H9 (cell line): ENCODE measurements around the gene SCN11A. TPM values are rescaled to one million over a fixed set of nuclear protein-coding genes. Genes with fewer than 3 reads are reported as not detected.

Source experiments
- DNase-seq: peaks from one replicate; pipeline ENCODE4 v3.0.0-alpha.2; 2017
- H2AFZ ChIP-seq: one replicate; pipeline ENCODE4 v1.6.1; 2013; ENCODE audit warnings: mild to moderate bottlenecking, low read length, control low read depth, moderate library complexity
- H2AK5ac ChIP-seq: 2 replicates; pipeline ENCODE4 v1.6.1; 2013; ENCODE audit warnings: low read length, control low read depth, mixed read lengths; ENCODE audit not compliant: insufficient read length
- H2BK120ac ChIP-seq: one replicate; pipeline ENCODE4 v1.6.1; 2013; ENCODE audit warnings: low read depth, mild to moderate bottlenecking, low read length, control low read depth, inconsistent platforms; ENCODE audit not compliant: poor library complexity, severe bottlenecking
- H2BK12ac ChIP-seq: 2 replicates; pipeline ENCODE4 v1.6.1; 2013; ENCODE audit warnings: low read length, control low read depth, mixed read lengths, low read depth; ENCODE audit not compliant: insufficient read length
- H2BK15ac ChIP-seq: 2 replicates; pipeline ENCODE4 v1.6.1; 2013; ENCODE audit warnings: low read depth, low read length, control low read depth
- H2BK20ac ChIP-seq: one replicate; pipeline ENCODE4 v1.6.1; 2013; ENCODE audit warnings: low read depth, mild to moderate bottlenecking, low read length, control low read depth, inconsistent platforms; ENCODE audit not compliant: poor library complexity, severe bottlenecking
- H2BK5ac ChIP-seq: 2 replicates; pipeline ENCODE4 v1.6.1; 2013; ENCODE audit warnings: low read length, control low read depth, mixed read lengths; ENCODE audit not compliant: insufficient read length
- H3K14ac ChIP-seq: 2 replicates; pipeline ENCODE4 v1.6.1; 2013; ENCODE audit warnings: low read length, control low read depth; ENCODE audit not compliant: insufficient read depth
- H3K18ac ChIP-seq: 2 replicates; pipeline ENCODE4 v1.6.1; 2013; ENCODE audit warnings: low read depth, mild to moderate bottlenecking, mixed read lengths, low read length, control low read depth; ENCODE audit not compliant: insufficient read length
- H3K23ac ChIP-seq: 2 replicates; pipeline ENCODE4 v1.6.1; 2013; ENCODE audit warnings: low read length, control low read depth, mixed read lengths, low read depth; ENCODE audit not compliant: insufficient read length
- H3K23me2 ChIP-seq: 2 replicates; pipeline ENCODE4 v1.6.1; 2013; ENCODE audit warnings: low read depth, mild to moderate bottlenecking, mixed read lengths, low read length, control low read depth; ENCODE audit not compliant: insufficient read length, poor library complexity, severe bottlenecking
- H3K27ac ChIP-seq: 2 replicates; pipeline ENCODE4 v1.5.1; 2013; ENCODE audit warnings: low read length, control low read depth, mixed read lengths, low read depth; ENCODE audit not compliant: insufficient read length
- H3K27me3 ChIP-seq: 2 replicates; pipeline ENCODE4 v1.6.1; 2013; ENCODE audit warnings: low read length, control low read depth, inconsistent platforms; ENCODE audit not compliant: insufficient read depth
- H3K4ac ChIP-seq: 2 replicates; pipeline ENCODE4 v1.6.1; 2013; ENCODE audit warnings: low read depth, mild to moderate bottlenecking, control low read depth, inconsistent platforms, low read length, moderate library complexity
- H3K4me1 ChIP-seq: 2 replicates; pipeline ENCODE4 v1.6.1; 2013; ENCODE audit warnings: low read length, control low read depth, inconsistent platforms; ENCODE audit not compliant: insufficient read depth
- H3K4me2 ChIP-seq: 2 replicates; pipeline ENCODE4 v1.6.1; 2013; ENCODE audit warnings: low read length, control low read depth, mixed read lengths; ENCODE audit not compliant: insufficient read length, insufficient read depth
- H3K56ac ChIP-seq: 2 replicates; pipeline ENCODE4 v1.6.1; 2013; ENCODE audit warnings: low read depth, mild to moderate bottlenecking, mixed read lengths, low read length, control low read depth; ENCODE audit not compliant: insufficient read length
- H3K79me1 ChIP-seq: 2 replicates; pipeline ENCODE4 v1.6.1; 2013; ENCODE audit warnings: low read depth, mild to moderate bottlenecking, moderate library complexity, low read length, control low read depth, inconsistent platforms; ENCODE audit not compliant: insufficient read depth, poor library complexity, severe bottlenecking
- H3K79me2 ChIP-seq: 2 replicates; pipeline ENCODE4 v1.6.1; 2013; ENCODE audit warnings: low read length, control low read depth, inconsistent platforms; ENCODE audit not compliant: insufficient read depth
- H3K9ac ChIP-seq: 2 replicates; pipeline ENCODE4 v1.6.1; 2013; ENCODE audit warnings: low read length, control low read depth, mixed read lengths; ENCODE audit not compliant: insufficient read length; ENCODE audit errors: extremely low read depth
- H3K9me3 ChIP-seq: one replicate; pipeline ENCODE4 v1.6.1; 2013; ENCODE audit warnings: low read depth, low read length, inconsistent platforms; ENCODE audit not compliant: control insufficient read depth
- H3T11ph ChIP-seq: one replicate; pipeline ENCODE4 v1.6.1; 2013; ENCODE audit warnings: mild to moderate bottlenecking, low read length, control low read depth, inconsistent platforms
- H4K20me1 ChIP-seq: one replicate; pipeline ENCODE4 v1.6.1; 2013; ENCODE audit not compliant: control insufficient read depth, insufficient read length, insufficient read depth
- H4K5ac ChIP-seq: 2 replicates; pipeline ENCODE4 v1.6.1; 2013; ENCODE audit warnings: low read depth, mild to moderate bottlenecking, mixed read lengths, low read length, control low read depth; ENCODE audit not compliant: insufficient read length
- H4K8ac ChIP-seq: replicated peaks from 2 replicates; pipeline ENCODE4 v1.6.1; 2013; ENCODE audit warnings: low read length, control low read depth, mixed read lengths, low read depth; ENCODE audit not compliant: insufficient read length
- H4K91ac ChIP-seq: 2 replicates; pipeline ENCODE4 v1.6.1; 2013; ENCODE audit warnings: low read depth, mild to moderate bottlenecking, moderate library complexity, mixed read lengths, low read length, control low read depth; ENCODE audit not compliant: insufficient read length
- H3K27ac Mint-ChIP-seq, 3 experiments: 2 replicates in 2 of 3; 3 replicates in 1 of 3; pipeline ENCODE4 v1.8.0; 2020 to 2021; ENCODE audit warnings: mixed read lengths in 3 of 3, mild to moderate bottlenecking in 1 of 3, moderate library complexity in 1 of 3
- H3K27me3 Mint-ChIP-seq: 2 replicates; pipeline ENCODE4 v1.8.0; 2021; ENCODE audit warnings: low read depth, mild to moderate bottlenecking, moderate library complexity, mixed read lengths
- H3K36me3 Mint-ChIP-seq, 3 experiments: 2 replicates in 2 of 3; 3 replicates in 1 of 3; pipeline ENCODE4 v1.8.0; 2020 to 2021; ENCODE audit warnings: low read depth in 3 of 3, mixed read lengths in 3 of 3; ENCODE audit not compliant: insufficient read depth in 1 of 3
- H3K4me1 Mint-ChIP-seq, 2 experiments: 2 replicates each; pipeline ENCODE4 v1.8.0; 2020; ENCODE audit warnings: mixed read lengths in 2 of 2
- H3K4me3 Mint-ChIP-seq, 2 experiments: 2 replicates in 1 of 2; 3 replicates in 1 of 2; pipeline ENCODE4 v1.8.0; 2020 to 2021; ENCODE audit warnings: mild to moderate bottlenecking in 2 of 2, mixed read lengths in 2 of 2, moderate library complexity in 1 of 2
- H3K9me3 Mint-ChIP-seq, 2 experiments: 2 replicates in 1 of 2; 3 replicates in 1 of 2; pipeline ENCODE4 v1.8.0; 2020; ENCODE audit warnings: mild to moderate bottlenecking in 2 of 2, mixed read lengths in 2 of 2, moderate library complexity in 1 of 2
- WGBS: extraction: QIAGEN DNeasy Blood & Tissue Kit; methylation state at CpG from one replicate; pipeline ENCODE4 v1.1.7; 2013; ENCODE audit warnings: missing lambda C conversion rate, low lambda C conversion rate, mixed read lengths; ENCODE audit not compliant: insufficient read length; ENCODE audit errors: extremely low coverage; 5-methylcytosine and 5-hydroxymethylcytosine counted together
- total RNA-seq: library from RNA; stranded (reverse); gene quantifications from 2 replicates; pipeline ENCODE4 v1.2.1, GENCODE V29; 2021
- TF ChIP-seq, protein P1 (sequence below): fragments of 200-600 bp; sonication (generic); conservative IDR thresholded peaks from 3 replicates; pipeline ENCODE4 v1.8.0; 2021; ENCODE audit warnings: antibody characterized with exemption, mild to moderate bottlenecking

SCN11A gene
- total RNA-seq, 1 experiment from 2014 or later = 0.17 TPM

DNA sequence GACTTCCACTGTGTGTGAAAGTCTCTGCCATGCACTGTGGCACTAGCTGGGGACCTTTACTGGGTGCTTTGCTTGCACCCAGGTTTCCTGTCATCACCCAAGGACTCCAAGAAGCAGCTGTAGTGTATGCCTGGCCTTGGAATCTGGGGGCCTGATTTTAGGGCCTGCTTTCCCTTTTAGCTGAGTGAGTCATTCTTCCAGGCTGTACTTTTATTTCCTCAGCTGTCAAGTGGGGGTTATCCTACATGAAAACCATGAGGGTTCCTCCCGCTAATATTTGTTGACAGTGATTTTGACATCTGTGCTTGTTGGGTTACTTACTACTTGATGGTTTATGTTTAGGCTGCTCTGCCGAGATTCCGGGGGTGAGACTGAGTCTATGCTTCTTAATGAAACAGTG is 37.1 kb upstream of the SCN11A start:
- H3K27ac Mint-ChIP-seq = no peak overlapping the region
- no peak overlapping the region for H2BK15ac ChIP-seq
- H3K79me2 ChIP-seq = no peaks in the 10 kb centered on the region
- no peak overlapping the region for H2BK20ac ChIP-seq
- H3K79me1 ChIP-seq = no peaks in the 10 kb centered on the region
- no CpG with 5 or more reads among the region's 3 CpGs for WGBS
- H4K5ac ChIP-seq = no peak overlapping the region
- TF ChIP-seq, protein P1, sequence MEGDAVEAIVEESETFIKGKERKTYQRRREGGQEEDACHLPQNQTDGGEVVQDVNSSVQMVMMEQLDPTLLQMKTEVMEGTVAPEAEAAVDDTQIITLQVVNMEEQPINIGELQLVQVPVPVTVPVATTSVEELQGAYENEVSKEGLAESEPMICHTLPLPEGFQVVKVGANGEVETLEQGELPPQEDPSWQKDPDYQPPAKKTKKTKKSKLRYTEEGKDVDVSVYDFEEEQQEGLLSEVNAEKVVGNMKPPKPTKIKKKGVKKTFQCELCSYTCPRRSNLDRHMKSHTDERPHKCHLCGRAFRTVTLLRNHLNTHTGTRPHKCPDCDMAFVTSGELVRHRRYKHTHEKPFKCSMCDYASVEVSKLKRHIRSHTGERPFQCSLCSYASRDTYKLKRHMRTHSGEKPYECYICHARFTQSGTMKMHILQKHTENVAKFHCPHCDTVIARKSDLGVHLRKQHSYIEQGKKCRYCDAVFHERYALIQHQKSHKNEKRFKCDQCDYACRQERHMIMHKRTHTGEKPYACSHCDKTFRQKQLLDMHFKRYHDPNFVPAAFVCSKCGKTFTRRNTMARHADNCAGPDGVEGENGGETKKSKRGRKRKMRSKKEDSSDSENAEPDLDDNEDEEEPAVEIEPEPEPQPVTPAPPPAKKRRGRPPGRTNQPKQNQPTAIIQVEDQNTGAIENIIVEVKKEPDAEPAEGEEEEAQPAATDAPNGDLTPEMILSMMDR = no peak
- no peak overlapping the region for H2BK5ac ChIP-seq
- H2AFZ ChIP-seq = no peak overlapping the region
- H3K56ac ChIP-seq = no peak overlapping the region
- H3K27ac ChIP-seq = no peak overlapping the region
- no peak overlapping the region for H3K18ac ChIP-seq
- H4K20me1 ChIP-seq = no peaks in the 10 kb centered on the region
- no peak overlapping the region for H3K9ac ChIP-seq
- no peak overlapping the region for H2BK120ac ChIP-seq
- H3K27me3 Mint-ChIP-seq = no peaks in the 10 kb centered on the region
- peaks cover 15 to 70% (median 62%) of the 10 kb centered on the region in 3 experiments; a peak in 6 of 7 replicates for H3K36me3 Mint-ChIP-seq
- H3K27me3 ChIP-seq = no peaks in the 10 kb centered on the region
- H3T11ph ChIP-seq = no peak overlapping the region
- H3K9me3 Mint-ChIP-seq = no peaks in the 10 kb centered on the region
- H4K91ac ChIP-seq = no peak overlapping the region
- no peaks in the 10 kb centered on the region for H3K4me1 Mint-ChIP-seq
- no peak overlapping the region for H3K14ac ChIP-seq
- H3K4me1 ChIP-seq = no peaks in the 10 kb centered on the region
- no peak overlapping the region for H3K4me2 ChIP-seq
- H2AK5ac ChIP-seq = no peak overlapping the region
- H4K8ac ChIP-seq = no peak overlapping the region
- no peaks in the 10 kb centered on the region for H3K9me3 ChIP-seq
- no peak overlapping the region for H3K4ac ChIP-seq
- DNase-seq = no peak
- H3K23ac ChIP-seq = no peak overlapping the region
- H3K23me2 ChIP-seq = no peaks in the 10 kb centered on the region
- no peak overlapping the region for H3K4me3 Mint-ChIP-seq
- H2BK12ac ChIP-seq = no peak overlapping the region
